ENCODE results near the gene PIP5K1B. TPM values are rescaled to one million over a fixed set of nuclear protein-coding genes. Genes with fewer than 3 reads are reported as not detected.

PIP5K1B gene
- total RNA-seq, 2 experiments from 2014 or later, result 0.13 to 0.16 TPM

GRCh38 chr9:69056191-69056815, 351.3 kb downstream of the PIP5K1B start:
- DNase-seq (no peak), ATAC-seq (no peak)
- Mint-ChIP-seq H3K4me1 (ENCODE audit: low read depth) (peaks cover 29% of the 10 kb centered on the region), H3K9me3 (ENCODE audit: insufficient read depth) (no peaks in the 10 kb centered on the region), H3K4me3 (no peak overlapping the region), H3K27ac (no peak overlapping the region), H3K27me3 (ENCODE audit: low read depth) (no peaks in the 10 kb centered on the region), H3K36me3 (ENCODE audit: low read depth) (peaks cover 23% of the 10 kb centered on the region)
- ChIA-PET CTCF (interaction anchor here (0.8 to 8.7 kb wide), 4 partner anchors 21 to 137 kb away, joined by 3 to 160 read pairs (median 4); partner anchors contain the start of gene FXN), POLR2A (no interaction called here)

DNA sequence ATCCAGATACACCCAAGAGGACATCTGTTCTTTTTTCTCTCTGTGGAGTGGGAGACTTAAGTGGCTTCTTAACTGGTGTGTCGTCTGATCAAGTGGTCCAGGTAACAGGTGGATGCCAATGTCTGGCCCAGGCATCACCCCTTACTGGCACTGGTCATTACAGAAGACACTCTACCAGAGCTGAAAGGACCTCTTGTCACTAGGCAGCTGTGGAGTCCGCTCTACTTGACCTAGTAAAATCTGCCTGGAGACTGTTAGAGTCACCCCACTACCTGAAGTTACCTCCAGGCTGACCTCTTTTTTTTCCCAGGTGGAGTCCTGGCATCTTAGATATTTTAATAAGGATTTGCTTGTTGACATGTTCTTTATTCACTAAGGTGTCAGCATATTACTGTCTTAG, 353.1 kb downstream of the PIP5K1B start:
- CTCF ChIA-PET, result interaction anchor here (3.8 to 8.7 kb wide), 2 partner anchors 134 to 135 kb away, joined by 12 to 160 read pairs; no protein-coding TSS in a partner anchor
- H3K36me3 Mint-ChIP-seq (ENCODE audit: low read depth), result peaks cover 22% of the 10 kb centered on the region
- DNase-seq (no peak), ATAC-seq (no peak)
- POLR2A ChIA-PET, result no interaction called here
- no peaks in the 10 kb centered on the region for H3K27me3 Mint-ChIP-seq (ENCODE audit: low read depth)
- no peaks in the 10 kb centered on the region for H3K9me3 Mint-ChIP-seq (ENCODE audit: insufficient read depth)
- peaks cover 31% of the 10 kb centered on the region for H3K4me1 Mint-ChIP-seq (ENCODE audit: low read depth)
- no peak overlapping the region for H3K4me3 Mint-ChIP-seq
- no peak overlapping the region for H3K27ac Mint-ChIP-seq

Other genes starting within 250 kb of the PIP5K1B start
- not detected for gene TMEM252, start 164.4 kb upstream of the PIP5K1B start, total RNA-seq

All from activated CD8-positive, alpha-beta T cell treated with anti-CD3 and anti-CD28 coated beads, Interleukin-2, amount 10 ng/mL, durations not matched to agents 7 days and 5 days (primary cell).